Panc1 (cell line): ENCODE results near the gene NDUFB8. TPM values are rescaled to one million over a fixed set of nuclear protein-coding genes. Genes with fewer than 3 reads are reported as not detected.

ENCODE experiments used
- ATAC-seq: fragments of 200-7000 bp; cut with Tn5 transposase; 2 replicates; pipeline ENCODE4 v1.9.1; 2020; ENCODE audit warnings: mild to moderate bottlenecking, moderate library complexity
- BruUV-seq: library from RNA; stranded (reverse); fragments of 400-500 nt; replicated peaks from 2 replicates; lab custom pipeline; 2021; lab: Mats Ljungman, UMichigan
- CTCF ChIA-PET: fragments of 300-600 bp; sonication (Branson Sonifier 250); formaldehyde crosslinking; loops from one replicate; lab custom pipeline; 2022; ENCODE audit warnings: antibody characterized with exemption; lab: Charles Lee
- POLR2A ChIA-PET: fragments of 300-600 bp; sonication (Branson Sonifier 250); formaldehyde crosslinking; loops from one replicate; lab custom pipeline; 2022; ENCODE audit warnings: antibody characterized with exemption; lab: Charles Lee
- DNase-seq: peaks from one replicate; pipeline ENCODE4 v3.0.0-alpha.2; 2010; ENCODE audit warnings: low read depth, low spot score
- H3K27ac ChIP-seq: 2 replicates; pipeline ENCODE4 v1.5.1; 2011; ENCODE audit warnings: mild to moderate bottlenecking, low read length, inconsistent platforms
- H3K27me3 ChIP-seq: fragments of 200-500 bp; sonication (Bioruptor generic); 2 replicates; pipeline ENCODE4 v1.6.0; 2014; ENCODE audit warnings: low read length, inconsistent platforms; ENCODE audit not compliant: control insufficient read depth, insufficient read depth
- H3K36me3 ChIP-seq: fragments of 200-500 bp; sonication (Bioruptor generic); 2 replicates; pipeline ENCODE4 v1.5.1; 2014; ENCODE audit warnings: inconsistent platforms, mild to moderate bottlenecking, low read length, moderate library complexity; ENCODE audit not compliant: control insufficient read depth, insufficient read depth
- H3K4me1 ChIP-seq: 2 replicates; pipeline ENCODE4 v1.5.1; 2011; ENCODE audit warnings: inconsistent platforms, mild to moderate bottlenecking, low read length, moderate library complexity; ENCODE audit not compliant: control insufficient read depth, insufficient read depth
- H3K4me3 ChIP-seq, 2 experiments: 2 replicates each; pipeline ENCODE4 v1.5.1; 2011 to 2012; ENCODE audit warnings: low read depth in 2 of 2, low read length in 2 of 2, mild to moderate bottlenecking in 2 of 2, inconsistent platforms in 1 of 2, moderate library complexity in 1 of 2
- H3K9me3 ChIP-seq: fragments of 200-500 bp; sonication (Bioruptor generic); 2 replicates; pipeline ENCODE4 v1.5.1; 2014; ENCODE audit warnings: low read depth, mild to moderate bottlenecking, inconsistent platforms, low read length, moderate library complexity; ENCODE audit not compliant: control insufficient read depth, insufficient read depth
- POLR2AphosphoS5 ChIP-seq: IDR thresholded peaks from 2 replicates; pipeline ENCODE4 v1.6.1; 2012; ENCODE audit warnings: mild to moderate bottlenecking, low read depth, low read length, moderate library complexity
- SIN3A ChIP-seq: IDR thresholded peaks from 2 replicates; pipeline ENCODE4 v1.6.1; 2012; ENCODE audit warnings: low read depth, mild to moderate bottlenecking, low read length, moderate library complexity, borderline replicate concordance; ENCODE audit not compliant: insufficient read depth
- TCF7L2 ChIP-seq: IDR thresholded peaks from 2 replicates; pipeline ENCODE4 v1.6.1; 2011; ENCODE audit warnings: mild to moderate bottlenecking, low read depth, low read length, inconsistent platforms
- in situ Hi-C: cut with HindIII; loops from 2 replicates; pipeline ENCODE4 v1.10.0; 2016; ENCODE audit warnings: low sequenced_read_pairs, low pct_unique_long_range_greater_than_20kb
- intact Hi-C: fragments of 100-400 bp; cut with micrococcal nuclease; formaldehyde crosslinking; loops from one replicate; pipeline ENCODE4 v1.10.0; 2022; ENCODE audit not compliant: unreplicated experiment
- total RNA-seq: library from RNA; stranded (reverse); gene quantifications from one replicate; pipeline ENCODE4 v1.2.1, GENCODE V29; 2021; ENCODE audit not compliant: unreplicated experiment
- TF ChIP-seq, protein P1 (sequence below): fragments of 450-650 bp; IDR thresholded peaks from 2 replicates; pipeline ENCODE4 v1.5.1; 2017; ENCODE audit warnings: mild to moderate bottlenecking
- TF ChIP-seq, protein P2 (sequence below), 2 experiments: IDR thresholded peaks; 2 replicates each; pipeline ENCODE4 v1.6.1; 2011 to 2012; ENCODE audit warnings: low read depth in 2 of 2, control low read depth in 1 of 2, low read length in 1 of 2, mild to moderate bottlenecking in 1 of 2, moderate library complexity in 1 of 2; ENCODE audit not compliant: insufficient read depth in 1 of 2

Gene NDUFB8
- total RNA-seq, 1 experiment from 2014 or later, result 242 TPM

- H3K4me3 ChIP-seq, result no peak overlapping the region
- TF ChIP-seq, protein P1, sequence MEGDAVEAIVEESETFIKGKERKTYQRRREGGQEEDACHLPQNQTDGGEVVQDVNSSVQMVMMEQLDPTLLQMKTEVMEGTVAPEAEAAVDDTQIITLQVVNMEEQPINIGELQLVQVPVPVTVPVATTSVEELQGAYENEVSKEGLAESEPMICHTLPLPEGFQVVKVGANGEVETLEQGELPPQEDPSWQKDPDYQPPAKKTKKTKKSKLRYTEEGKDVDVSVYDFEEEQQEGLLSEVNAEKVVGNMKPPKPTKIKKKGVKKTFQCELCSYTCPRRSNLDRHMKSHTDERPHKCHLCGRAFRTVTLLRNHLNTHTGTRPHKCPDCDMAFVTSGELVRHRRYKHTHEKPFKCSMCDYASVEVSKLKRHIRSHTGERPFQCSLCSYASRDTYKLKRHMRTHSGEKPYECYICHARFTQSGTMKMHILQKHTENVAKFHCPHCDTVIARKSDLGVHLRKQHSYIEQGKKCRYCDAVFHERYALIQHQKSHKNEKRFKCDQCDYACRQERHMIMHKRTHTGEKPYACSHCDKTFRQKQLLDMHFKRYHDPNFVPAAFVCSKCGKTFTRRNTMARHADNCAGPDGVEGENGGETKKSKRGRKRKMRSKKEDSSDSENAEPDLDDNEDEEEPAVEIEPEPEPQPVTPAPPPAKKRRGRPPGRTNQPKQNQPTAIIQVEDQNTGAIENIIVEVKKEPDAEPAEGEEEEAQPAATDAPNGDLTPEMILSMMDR, result no peak
- TF ChIP-seq POLR2AphosphoS5 (no peak), SIN3A (no peak), TCF7L2 (no peak)
- TF ChIP-seq, protein P2, sequence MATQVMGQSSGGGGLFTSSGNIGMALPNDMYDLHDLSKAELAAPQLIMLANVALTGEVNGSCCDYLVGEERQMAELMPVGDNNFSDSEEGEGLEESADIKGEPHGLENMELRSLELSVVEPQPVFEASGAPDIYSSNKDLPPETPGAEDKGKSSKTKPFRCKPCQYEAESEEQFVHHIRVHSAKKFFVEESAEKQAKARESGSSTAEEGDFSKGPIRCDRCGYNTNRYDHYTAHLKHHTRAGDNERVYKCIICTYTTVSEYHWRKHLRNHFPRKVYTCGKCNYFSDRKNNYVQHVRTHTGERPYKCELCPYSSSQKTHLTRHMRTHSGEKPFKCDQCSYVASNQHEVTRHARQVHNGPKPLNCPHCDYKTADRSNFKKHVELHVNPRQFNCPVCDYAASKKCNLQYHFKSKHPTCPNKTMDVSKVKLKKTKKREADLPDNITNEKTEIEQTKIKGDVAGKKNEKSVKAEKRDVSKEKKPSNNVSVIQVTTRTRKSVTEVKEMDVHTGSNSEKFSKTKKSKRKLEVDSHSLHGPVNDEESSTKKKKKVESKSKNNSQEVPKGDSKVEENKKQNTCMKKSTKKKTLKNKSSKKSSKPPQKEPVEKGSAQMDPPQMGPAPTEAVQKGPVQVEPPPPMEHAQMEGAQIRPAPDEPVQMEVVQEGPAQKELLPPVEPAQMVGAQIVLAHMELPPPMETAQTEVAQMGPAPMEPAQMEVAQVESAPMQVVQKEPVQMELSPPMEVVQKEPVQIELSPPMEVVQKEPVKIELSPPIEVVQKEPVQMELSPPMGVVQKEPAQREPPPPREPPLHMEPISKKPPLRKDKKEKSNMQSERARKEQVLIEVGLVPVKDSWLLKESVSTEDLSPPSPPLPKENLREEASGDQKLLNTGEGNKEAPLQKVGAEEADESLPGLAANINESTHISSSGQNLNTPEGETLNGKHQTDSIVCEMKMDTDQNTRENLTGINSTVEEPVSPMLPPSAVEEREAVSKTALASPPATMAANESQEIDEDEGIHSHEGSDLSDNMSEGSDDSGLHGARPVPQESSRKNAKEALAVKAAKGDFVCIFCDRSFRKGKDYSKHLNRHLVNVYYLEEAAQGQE (IDR thresholded peaks at IDR 0.05; ENCODE audit: insufficient read depth in 1 of 2, low read depth in 2 of 2, low read length in 1 of 2), result no peak
- no peak for ATAC-seq
- no peaks in the 10 kb centered on the region for H3K9me3 ChIP-seq
- ChIA-PET CTCF (interaction anchor here (1.2 kb wide), 1 partner anchor 13 kb away, joined by 4 read pairs; the partner anchor contains the start of gene HIF1AN), POLR2A (no interaction called here)
- no peaks in the 10 kb centered on the region for H3K4me1 ChIP-seq
- intact Hi-C loops, result no loop called here
- no peaks in the 10 kb centered on the region; the same call in 1 of the 2 replicates for H3K36me3 ChIP-seq
- no peak for DNase-seq
- no TSS peak for BruUV-seq
- no peaks in the 10 kb centered on the region for H3K27me3 ChIP-seq
- in situ Hi-C loops, result no loop called here
- no peak overlapping the region for H3K27ac ChIP-seq
These were observed 7.4 kb downstream of the NDUFB8 start for GRCh38 chr10:100522107-100522801.

- no peak overlapping the region for H3K4me3 ChIP-seq
- CTCF ChIA-PET, result no interaction called here
- H3K27ac ChIP-seq, result no peak overlapping the region
- BruUV-seq, result no TSS peak
- DNase-seq, result no peak
- H3K27me3 ChIP-seq, result no peaks in the 10 kb centered on the region
- no peak for TF ChIP-seq SIN3A
- no peak for TF ChIP-seq POLR2AphosphoS5
- TF ChIP-seq, protein P1, result no peak
- TF ChIP-seq, protein P2 (IDR thresholded peaks at IDR 0.05; ENCODE audit: insufficient read depth in 1 of 2, low read depth in 2 of 2, low read length in 1 of 2), result no peak
- TF ChIP-seq TCF7L2, result no peak
- in situ Hi-C loops, result no loop called here
- POLR2A ChIA-PET, result interaction anchor here (0.7 kb wide), 1 partner anchor 357 kb away, joined by 12 read pairs; no protein-coding TSS in a partner anchor
- ATAC-seq, result no peak; the same call in 1 of the 2 replicates
- no peaks in the 10 kb centered on the region for H3K36me3 ChIP-seq
- intact Hi-C loops, result no loop called here
- H3K4me1 ChIP-seq, result no peaks in the 10 kb centered on the region
- H3K9me3 ChIP-seq, result no peaks in the 10 kb centered on the region
These were observed 8.9 kb downstream of the NDUFB8 start for GRCh38 chr10:100520811-100521210.
